H1 (cell line): ENCODE results near the gene ATP6V1C2. TPM values are rescaled to one million over a fixed set of nuclear protein-coding genes. Genes with fewer than 3 reads are reported as not detected.

ENCODE experiments used
- polyA plus RNA-seq, 7 experiments: library from polyadenylated mRNA; depleted of rRNA in 3 of 7; stranded (reverse) in 5 of 7; unstranded in 2 of 7; fragments of >200 nt in 5 of 7; fragments of 200-250 nt in 2 of 7; gene quantifications; 1 replicate in 5 of 7; 2 replicates in 1 of 7; 4 replicates in 1 of 7; pipeline versions ENCODE4 v1.2.1 to v1.2.3, GENCODE V29; 2011 to 2013; ENCODE audit warnings: missing spikeins in 2 of 7, mixed read lengths in 2 of 7
- total RNA-seq: library from RNA; stranded (reverse); fragmentation: NEBNext Ultra II Directional; extraction: Animal tissue kit (Norgen Biotek cat#: 25700); gene quantifications from 2 replicates; pipeline ENCODE4 v1.2.1, GENCODE V29; 2021
- TF ChIP-seq, protein P1 (sequence below): fragments of 300-600 bp; sonication (generic); IDR thresholded peaks from 2 replicates; pipeline ENCODE4 v1.7.1; 2012; ENCODE audit warnings: low read length, moderate library complexity, mild to moderate bottlenecking, inconsistent platforms; ENCODE audit not compliant: insufficient replicate concordance

Gene ATP6V1C2
- total and polyA plus RNA-seq, 2 of the 8 experiments (the other 6 are each of a cell fraction or from before 2014, with no cell fraction given) = 0.29 to 0.74 TPM

DNA sequence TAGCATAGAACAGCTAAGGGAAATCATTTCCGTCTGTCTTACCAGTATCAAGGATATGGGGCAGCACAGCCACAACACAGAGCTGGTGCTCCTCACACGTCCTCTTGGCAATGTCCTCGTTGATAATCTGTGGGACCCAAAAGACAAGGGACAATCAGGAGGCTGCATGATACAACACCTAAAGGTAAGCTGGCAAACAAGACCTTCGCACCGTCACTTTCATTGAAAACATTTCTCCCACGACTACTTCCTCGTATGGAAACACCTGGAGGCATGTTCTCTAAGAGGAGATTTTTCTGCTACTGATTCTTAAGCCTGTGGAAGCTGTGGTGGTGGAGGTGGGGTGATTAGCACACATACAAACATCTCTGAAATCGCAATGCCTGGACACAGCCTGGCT is 67.4 kb downstream of the ATP6V1C2 start (continued):
- TF ChIP-seq, protein P1, sequence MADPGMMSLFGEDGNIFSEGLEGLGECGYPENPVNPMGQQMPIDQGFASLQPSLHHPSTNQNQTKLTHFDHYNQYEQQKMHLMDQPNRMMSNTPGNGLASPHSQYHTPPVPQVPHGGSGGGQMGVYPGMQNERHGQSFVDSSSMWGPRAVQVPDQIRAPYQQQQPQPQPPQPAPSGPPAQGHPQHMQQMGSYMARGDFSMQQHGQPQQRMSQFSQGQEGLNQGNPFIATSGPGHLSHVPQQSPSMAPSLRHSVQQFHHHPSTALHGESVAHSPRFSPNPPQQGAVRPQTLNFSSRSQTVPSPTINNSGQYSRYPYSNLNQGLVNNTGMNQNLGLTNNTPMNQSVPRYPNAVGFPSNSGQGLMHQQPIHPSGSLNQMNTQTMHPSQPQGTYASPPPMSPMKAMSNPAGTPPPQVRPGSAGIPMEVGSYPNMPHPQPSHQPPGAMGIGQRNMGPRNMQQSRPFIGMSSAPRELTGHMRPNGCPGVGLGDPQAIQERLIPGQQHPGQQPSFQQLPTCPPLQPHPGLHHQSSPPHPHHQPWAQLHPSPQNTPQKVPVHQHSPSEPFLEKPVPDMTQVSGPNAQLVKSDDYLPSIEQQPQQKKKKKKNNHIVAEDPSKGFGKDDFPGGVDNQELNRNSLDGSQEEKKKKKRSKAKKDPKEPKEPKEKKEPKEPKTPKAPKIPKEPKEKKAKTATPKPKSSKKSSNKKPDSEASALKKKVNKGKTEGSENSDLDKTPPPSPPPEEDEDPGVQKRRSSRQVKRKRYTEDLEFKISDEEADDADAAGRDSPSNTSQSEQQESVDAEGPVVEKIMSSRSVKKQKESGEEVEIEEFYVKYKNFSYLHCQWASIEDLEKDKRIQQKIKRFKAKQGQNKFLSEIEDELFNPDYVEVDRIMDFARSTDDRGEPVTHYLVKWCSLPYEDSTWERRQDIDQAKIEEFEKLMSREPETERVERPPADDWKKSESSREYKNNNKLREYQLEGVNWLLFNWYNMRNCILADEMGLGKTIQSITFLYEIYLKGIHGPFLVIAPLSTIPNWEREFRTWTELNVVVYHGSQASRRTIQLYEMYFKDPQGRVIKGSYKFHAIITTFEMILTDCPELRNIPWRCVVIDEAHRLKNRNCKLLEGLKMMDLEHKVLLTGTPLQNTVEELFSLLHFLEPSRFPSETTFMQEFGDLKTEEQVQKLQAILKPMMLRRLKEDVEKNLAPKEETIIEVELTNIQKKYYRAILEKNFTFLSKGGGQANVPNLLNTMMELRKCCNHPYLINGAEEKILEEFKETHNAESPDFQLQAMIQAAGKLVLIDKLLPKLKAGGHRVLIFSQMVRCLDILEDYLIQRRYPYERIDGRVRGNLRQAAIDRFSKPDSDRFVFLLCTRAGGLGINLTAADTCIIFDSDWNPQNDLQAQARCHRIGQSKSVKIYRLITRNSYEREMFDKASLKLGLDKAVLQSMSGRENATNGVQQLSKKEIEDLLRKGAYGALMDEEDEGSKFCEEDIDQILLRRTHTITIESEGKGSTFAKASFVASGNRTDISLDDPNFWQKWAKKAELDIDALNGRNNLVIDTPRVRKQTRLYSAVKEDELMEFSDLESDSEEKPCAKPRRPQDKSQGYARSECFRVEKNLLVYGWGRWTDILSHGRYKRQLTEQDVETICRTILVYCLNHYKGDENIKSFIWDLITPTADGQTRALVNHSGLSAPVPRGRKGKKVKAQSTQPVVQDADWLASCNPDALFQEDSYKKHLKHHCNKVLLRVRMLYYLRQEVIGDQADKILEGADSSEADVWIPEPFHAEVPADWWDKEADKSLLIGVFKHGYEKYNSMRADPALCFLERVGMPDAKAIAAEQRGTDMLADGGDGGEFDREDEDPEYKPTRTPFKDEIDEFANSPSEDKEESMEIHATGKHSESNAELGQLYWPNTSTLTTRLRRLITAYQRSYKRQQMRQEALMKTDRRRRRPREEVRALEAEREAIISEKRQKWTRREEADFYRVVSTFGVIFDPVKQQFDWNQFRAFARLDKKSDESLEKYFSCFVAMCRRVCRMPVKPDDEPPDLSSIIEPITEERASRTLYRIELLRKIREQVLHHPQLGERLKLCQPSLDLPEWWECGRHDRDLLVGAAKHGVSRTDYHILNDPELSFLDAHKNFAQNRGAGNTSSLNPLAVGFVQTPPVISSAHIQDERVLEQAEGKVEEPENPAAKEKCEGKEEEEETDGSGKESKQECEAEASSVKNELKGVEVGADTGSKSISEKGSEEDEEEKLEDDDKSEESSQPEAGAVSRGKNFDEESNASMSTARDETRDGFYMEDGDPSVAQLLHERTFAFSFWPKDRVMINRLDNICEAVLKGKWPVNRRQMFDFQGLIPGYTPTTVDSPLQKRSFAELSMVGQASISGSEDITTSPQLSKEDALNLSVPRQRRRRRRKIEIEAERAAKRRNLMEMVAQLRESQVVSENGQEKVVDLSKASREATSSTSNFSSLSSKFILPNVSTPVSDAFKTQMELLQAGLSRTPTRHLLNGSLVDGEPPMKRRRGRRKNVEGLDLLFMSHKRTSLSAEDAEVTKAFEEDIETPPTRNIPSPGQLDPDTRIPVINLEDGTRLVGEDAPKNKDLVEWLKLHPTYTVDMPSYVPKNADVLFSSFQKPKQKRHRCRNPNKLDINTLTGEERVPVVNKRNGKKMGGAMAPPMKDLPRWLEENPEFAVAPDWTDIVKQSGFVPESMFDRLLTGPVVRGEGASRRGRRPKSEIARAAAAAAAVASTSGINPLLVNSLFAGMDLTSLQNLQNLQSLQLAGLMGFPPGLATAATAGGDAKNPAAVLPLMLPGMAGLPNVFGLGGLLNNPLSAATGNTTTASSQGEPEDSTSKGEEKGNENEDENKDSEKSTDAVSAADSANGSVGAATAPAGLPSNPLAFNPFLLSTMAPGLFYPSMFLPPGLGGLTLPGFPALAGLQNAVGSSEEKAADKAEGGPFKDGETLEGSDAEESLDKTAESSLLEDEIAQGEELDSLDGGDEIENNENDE = no peak
